Kidney epithelial cell (primary cell): ENCODE results near the gene ANKRD33. TPM values are rescaled to one million over a fixed set of nuclear protein-coding genes. Genes with fewer than 3 reads are reported as not detected.

Experiments
- DNase-seq: peaks from one replicate; pipeline ENCODE4 v3.0.0-alpha.2; 2010; ENCODE audit warnings: low read depth
- H3K27me3 ChIP-seq: 2 replicates; pipeline ENCODE4 v1.6.0; 2011; ENCODE audit warnings: low read length; ENCODE audit not compliant: control insufficient read depth, insufficient read depth
- H3K36me3 ChIP-seq: 2 replicates; pipeline ENCODE4 v1.5.1; 2011; ENCODE audit warnings: low read length; ENCODE audit not compliant: control insufficient read depth, insufficient read depth
- H3K4me3 ChIP-seq: 2 replicates; pipeline ENCODE4 v1.5.1; 2011; ENCODE audit warnings: low read depth, mild to moderate bottlenecking, control low read depth, low read length
- CTCF ChIP-seq: IDR thresholded peaks from 2 replicates; pipeline ENCODE4 v1.5.1; 2011; ENCODE audit warnings: mild to moderate bottlenecking, moderate library complexity, low read length, control low read depth, inconsistent platforms; ENCODE audit not compliant: insufficient read depth, poor library complexity, severe bottlenecking
- total RNA-seq: library from RNA; depleted of rRNA; stranded (reverse); fragments of >200 nt; gene quantifications from 2 replicates; pipeline ENCODE4 v1.2.3, GENCODE V29; 2015

The ANKRD33 gene
- total RNA-seq, 1 donor from 2014 or later, result not detected

- DNase-seq, result no peak
- TF ChIP-seq CTCF, result no peak
- Histone ChIP-seq H3K36me3 (no peaks in the 10 kb centered on the region), H3K27me3 (peaks cover 5% of the 10 kb centered on the region), H3K4me3 (no peak overlapping the region)
Observed at GRCh38 chr12:51867371-51867770, 20.5 kb upstream of the ANKRD33 start.

GRCh38 chr12:51867796-51868428 is 20.0 kb upstream of the ANKRD33 start:
- no peak for DNase-seq
- H3K36me3 ChIP-seq, result no peaks in the 10 kb centered on the region
- H3K27me3 ChIP-seq, result peaks cover 5% of the 10 kb centered on the region
- TF ChIP-seq CTCF, result no peak
- no peak overlapping the region for H3K4me3 ChIP-seq

DNA sequence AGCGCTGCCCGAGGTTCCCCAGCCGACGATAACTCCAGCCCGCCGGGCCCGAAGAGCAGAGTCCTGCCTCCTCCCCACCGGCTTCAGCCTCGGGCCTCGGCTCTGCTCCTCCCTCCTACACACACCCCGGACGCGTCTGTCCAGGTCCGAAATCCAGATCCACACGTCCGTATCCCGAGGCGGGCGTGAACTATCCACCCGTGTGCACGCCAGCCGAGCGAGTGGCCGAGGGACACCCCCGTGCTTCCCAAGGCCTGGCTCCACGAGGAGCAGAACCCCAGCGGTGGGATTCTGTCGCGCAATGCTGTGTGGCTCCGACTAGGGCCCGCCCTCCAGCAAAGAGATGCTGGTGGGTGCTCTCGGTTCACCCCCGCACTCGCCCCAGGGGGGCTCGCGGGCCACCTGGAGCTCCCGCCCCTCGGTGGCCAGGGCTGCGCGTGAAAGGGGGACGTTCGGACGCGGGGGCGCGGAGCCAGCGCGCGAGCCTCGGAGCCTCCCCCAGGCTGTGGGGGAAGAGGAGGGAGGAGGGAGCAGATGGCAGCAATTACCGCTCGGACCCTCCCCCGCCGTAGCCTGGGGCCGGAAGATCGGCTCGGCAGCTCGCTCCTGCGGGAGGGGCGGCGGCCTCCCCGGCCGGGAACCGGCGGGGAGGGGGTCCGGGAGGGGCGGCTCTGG is 18.9 kb upstream of the ANKRD33 start:
- DNase-seq, result no peak
- no peak for TF ChIP-seq CTCF
- Histone ChIP-seq H3K4me3 (peak overlapping the region; percentile 34), H3K27me3 (peaks cover 8% of the 10 kb centered on the region), H3K36me3 (no peaks in the 10 kb centered on the region)

- TF ChIP-seq CTCF, result no peak
- Histone ChIP-seq H3K4me3 (peak overlapping the region; percentile 34), H3K27me3 (peaks cover 8% of the 10 kb centered on the region), H3K36me3 (no peaks in the 10 kb centered on the region)
- DNase-seq, result no peak
Observed at GRCh38 chr12:51869496-51869865, 18.4 kb upstream of the ANKRD33 start.

DNA sequence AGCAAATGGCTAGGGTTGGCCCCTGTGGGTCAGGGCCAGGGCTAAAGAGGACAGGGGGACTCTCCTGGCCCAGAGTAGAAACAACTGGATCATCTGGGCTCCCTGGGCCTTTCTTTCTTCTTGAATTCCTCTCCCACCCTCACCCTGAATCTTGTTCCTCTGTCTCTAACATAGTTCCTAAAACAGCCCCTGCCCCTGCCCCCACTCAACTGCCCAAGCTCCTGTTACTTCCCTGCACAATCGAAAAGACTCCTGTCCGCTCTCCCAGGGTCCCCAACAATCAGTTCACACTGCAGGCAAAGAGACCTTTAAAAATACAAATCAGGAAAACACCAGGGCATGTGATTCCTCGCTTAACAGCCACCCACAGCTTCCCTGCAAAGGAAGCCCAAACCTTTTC is 18.0 kb upstream of the ANKRD33 start:
- no peak for TF ChIP-seq CTCF
- no peak for DNase-seq
- H3K27me3 ChIP-seq, result peaks cover 8% of the 10 kb centered on the region
- H3K36me3 ChIP-seq, result no peaks in the 10 kb centered on the region
- H3K4me3 ChIP-seq, result no peak overlapping the region

GRCh38 chr12:51870504-51870903 is 17.4 kb upstream of the ANKRD33 start:
- Histone ChIP-seq H3K27me3 (peaks cover 8% of the 10 kb centered on the region), H3K36me3 (no peaks in the 10 kb centered on the region), H3K4me3 (no peak overlapping the region)
- DNase-seq, result no peak
- no peak for TF ChIP-seq CTCF
